Epithelial cell of proximal tubule (primary cell): ENCODE data around the gene ARID3B. TPM values are rescaled to one million over a fixed set of nuclear protein-coding genes. Genes with fewer than 3 reads are reported as not detected.

Experiments
- DNase-seq: peaks from one replicate; pipeline ENCODE4 v3.0.0-alpha.2; 2011; ENCODE audit warnings: low read depth
- H3K4me3 ChIP-seq: 2 replicates; pipeline ENCODE4 v1.5.1; 2011; ENCODE audit warnings: low read depth, mild to moderate bottlenecking, low read length
- total RNA-seq: library from RNA; depleted of rRNA; stranded (reverse); fragments of >200 nt; gene quantifications from 2 replicates; pipeline ENCODE4 v1.2.3, GENCODE V29; 2015
- TF ChIP-seq, protein P1 (sequence below): conservative IDR thresholded peaks from 2 replicates; pipeline ENCODE4 v1.5.1; 2012; ENCODE audit warnings: low read depth, mild to moderate bottlenecking, low read length

The ARID3B gene
- total RNA-seq, 1 donor from 2014 or later = 22.4 TPM

DNA sequence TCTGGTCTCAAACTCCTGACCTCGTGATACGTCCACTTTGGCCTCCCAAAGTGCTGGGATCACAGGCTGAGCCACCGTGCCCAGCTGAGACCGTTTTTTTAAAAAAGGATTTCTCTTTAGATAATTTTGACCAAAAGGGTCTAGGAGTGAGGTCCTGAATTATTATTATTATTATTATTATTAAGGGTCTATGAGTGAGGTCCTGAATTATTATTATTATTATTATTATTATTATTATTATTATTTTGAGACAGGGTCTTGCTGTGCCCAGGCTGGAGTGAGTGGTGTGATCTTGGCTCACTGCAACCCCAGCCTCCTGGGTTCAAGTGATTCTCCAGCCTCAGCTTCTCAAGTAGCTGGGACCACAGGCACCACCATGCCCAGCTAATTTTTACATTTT, 20.6 kb upstream of the ARID3B start:
- no peak overlapping the region for H3K4me3 ChIP-seq
- TF ChIP-seq, protein P1, sequence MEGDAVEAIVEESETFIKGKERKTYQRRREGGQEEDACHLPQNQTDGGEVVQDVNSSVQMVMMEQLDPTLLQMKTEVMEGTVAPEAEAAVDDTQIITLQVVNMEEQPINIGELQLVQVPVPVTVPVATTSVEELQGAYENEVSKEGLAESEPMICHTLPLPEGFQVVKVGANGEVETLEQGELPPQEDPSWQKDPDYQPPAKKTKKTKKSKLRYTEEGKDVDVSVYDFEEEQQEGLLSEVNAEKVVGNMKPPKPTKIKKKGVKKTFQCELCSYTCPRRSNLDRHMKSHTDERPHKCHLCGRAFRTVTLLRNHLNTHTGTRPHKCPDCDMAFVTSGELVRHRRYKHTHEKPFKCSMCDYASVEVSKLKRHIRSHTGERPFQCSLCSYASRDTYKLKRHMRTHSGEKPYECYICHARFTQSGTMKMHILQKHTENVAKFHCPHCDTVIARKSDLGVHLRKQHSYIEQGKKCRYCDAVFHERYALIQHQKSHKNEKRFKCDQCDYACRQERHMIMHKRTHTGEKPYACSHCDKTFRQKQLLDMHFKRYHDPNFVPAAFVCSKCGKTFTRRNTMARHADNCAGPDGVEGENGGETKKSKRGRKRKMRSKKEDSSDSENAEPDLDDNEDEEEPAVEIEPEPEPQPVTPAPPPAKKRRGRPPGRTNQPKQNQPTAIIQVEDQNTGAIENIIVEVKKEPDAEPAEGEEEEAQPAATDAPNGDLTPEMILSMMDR = no peak
- DNase-seq = no peak

DNA sequence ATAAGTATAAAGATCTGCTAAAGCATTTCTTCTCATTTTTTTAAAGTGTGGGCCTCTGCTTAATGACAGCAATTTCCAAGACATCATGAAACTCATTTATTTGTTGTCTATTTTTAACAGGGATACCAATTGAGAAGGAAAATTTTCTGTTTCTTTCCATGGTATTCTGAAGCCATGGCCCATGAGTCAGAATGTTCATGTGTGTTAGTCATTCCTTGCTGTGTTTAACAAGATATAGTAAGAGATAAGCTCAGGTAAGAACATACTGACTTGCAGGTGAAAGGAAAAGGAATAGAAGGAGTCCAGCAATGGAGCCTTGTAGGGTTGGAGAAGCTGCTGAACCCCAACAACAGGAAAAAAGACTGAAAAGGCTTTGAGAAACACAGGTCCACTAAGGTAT, 17.0 kb upstream of the ARID3B start:
- TF ChIP-seq, protein P1 = no peak
- no peak for DNase-seq
- no peak overlapping the region for H3K4me3 ChIP-seq

DNA sequence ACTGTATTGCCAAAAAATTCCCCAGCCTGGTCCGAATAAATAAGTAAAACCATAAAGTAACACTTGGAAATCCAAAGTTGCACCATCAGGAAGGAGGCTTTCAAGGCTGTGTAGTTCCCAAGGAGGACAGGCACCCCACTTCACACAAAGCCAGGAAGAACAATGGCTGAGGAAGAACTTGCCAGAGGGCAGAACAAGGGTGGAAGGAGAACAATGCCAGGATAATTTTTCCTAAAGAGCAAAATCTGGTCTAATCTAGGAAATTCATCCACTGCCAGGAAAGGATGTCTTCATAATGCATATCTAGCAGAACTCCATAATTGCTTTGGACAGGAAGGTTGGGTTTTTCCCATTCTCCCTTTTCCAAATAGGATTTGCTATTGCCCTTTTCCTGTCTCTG, 15.7 kb upstream of the ARID3B start:
- H3K4me3 ChIP-seq = no peak overlapping the region
- TF ChIP-seq, protein P1 = no peak
- no peak for DNase-seq

DNA sequence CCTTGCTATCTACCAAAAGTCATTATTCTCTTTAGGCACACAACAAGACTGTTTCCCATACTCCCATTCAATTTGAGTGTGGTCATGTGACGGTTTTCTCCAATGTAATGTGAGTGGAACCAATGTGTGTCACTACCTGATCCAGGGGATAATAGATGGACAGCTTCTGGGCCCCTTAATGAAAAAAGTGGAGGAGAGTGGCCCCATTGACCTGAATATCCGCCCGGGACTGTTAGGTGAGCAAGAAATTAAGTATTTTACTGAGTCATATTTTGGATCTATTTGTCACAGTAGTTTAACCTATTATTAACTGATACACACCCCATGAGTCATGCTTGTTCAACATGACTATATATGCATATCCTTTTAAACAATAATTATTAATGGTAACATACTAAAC, 15.1 kb upstream of the ARID3B start:
- TF ChIP-seq, protein P1 = no peak
- DNase-seq = no peak
- no peak overlapping the region for H3K4me3 ChIP-seq

DNA sequence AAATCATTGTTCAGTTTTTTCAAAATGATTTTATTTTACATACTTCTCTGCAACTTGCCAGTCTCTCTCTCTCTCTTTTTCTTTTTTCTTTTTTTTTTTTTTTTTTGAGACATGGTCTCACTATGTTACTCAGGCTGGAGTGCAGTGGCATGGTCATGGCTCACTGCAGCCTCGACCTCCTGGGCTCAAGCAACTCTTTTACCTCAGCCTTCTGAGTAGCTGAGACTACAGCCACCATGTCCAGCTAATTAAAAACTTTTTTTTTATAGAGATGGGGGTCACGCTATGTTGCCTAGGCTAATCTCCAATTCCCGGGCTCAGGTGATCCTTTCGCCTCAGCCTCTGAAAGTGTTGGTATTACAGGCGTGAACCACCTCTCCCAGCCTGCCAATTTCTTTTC, 12.1 kb upstream of the ARID3B start:
- TF ChIP-seq, protein P1 = no peak
- no peak overlapping the region for H3K4me3 ChIP-seq
- DNase-seq = no peak

DNA sequence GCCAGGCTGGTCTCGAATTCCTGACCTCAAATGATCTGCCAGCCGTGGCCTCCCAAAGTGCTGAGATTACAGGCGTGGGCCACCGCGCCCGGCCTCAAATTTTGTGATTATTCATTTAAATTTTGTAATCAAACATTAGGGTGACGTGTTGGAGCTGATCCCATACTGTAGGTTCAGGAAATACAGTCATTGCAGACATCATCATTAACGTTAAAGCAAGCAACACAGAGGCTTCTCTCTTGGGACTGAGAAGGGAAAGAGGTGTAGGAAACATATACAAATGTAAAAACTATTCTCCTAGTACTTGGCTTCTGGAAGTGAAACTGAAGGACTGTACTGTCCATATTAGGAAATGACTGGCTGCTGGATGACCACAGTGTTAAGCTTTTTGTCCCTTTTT, 11.1 kb upstream of the ARID3B start:
- no peak for DNase-seq
- TF ChIP-seq, protein P1 = no peak
- H3K4me3 ChIP-seq = no peak overlapping the region

DNA sequence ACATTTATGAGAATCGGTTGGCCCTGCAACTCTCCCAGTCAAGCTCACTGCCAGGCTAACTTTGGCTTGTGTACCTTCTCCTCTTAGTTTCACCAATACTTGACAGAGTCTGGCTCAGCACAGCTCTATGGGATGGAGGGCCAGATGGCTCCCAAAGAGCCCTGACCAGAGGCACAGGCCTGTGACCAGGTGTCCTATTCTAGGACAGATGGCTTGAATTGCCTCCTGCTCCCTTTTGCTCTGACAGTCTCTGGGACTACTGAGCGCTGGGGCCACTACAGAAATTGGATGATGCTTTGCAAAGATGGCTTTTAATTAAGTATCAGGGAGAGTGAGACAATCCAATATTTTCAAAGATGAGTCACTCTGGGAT, 10.3 kb upstream of the ARID3B start:
- DNase-seq = no peak
- TF ChIP-seq, protein P1 = no peak

More for the DNA sequence above, 10.3 kb upstream of the ARID3B start:
- H3K4me3 ChIP-seq = no peak overlapping the region
